ENCODE measurements around the gene OR2T2. TPM values are rescaled to one million over a fixed set of nuclear protein-coding genes. Genes with fewer than 3 reads are reported as not detected.
"Not testable (repeated sequence)": the region's sequence is repeated elsewhere in the genome, so short reads cannot be mapped to it uniquely, and the experiment has no call there.

OR2T2 gene
- total RNA-seq, 1 donor from 2014 or later = not detected

DNA sequence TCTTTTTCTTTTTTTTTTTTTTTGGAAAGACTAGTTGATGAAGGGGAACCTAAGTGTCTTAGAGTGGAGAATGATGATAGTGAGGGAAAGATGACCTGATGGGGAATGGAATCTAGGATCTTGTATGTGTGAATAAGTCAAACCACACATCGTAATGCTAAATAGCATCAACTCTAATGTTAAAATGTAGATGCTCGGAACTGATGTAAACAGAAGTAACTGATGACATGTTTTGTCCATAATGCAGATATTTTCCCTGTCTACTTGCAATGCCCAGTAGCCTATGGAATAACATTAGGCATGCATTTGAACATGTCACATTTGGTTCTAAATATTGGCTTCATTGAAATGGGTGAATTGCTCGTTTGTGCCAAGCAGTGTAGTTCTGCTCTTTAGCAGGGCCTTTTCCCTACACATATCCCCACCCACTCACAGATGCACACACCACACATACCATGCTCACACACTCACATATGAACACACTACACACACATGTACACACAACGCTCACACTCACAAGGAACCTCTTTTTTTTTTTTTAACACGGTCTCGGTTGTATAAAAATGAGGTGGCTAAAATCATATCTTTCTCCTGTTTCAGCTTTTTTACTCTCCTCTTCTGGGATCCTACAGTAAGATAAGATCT, 4.5 kb downstream of the OR2T2 start:
- DNase-seq (ENCODE audit: low read depth) = not testable (repeated sequence)

DNA sequence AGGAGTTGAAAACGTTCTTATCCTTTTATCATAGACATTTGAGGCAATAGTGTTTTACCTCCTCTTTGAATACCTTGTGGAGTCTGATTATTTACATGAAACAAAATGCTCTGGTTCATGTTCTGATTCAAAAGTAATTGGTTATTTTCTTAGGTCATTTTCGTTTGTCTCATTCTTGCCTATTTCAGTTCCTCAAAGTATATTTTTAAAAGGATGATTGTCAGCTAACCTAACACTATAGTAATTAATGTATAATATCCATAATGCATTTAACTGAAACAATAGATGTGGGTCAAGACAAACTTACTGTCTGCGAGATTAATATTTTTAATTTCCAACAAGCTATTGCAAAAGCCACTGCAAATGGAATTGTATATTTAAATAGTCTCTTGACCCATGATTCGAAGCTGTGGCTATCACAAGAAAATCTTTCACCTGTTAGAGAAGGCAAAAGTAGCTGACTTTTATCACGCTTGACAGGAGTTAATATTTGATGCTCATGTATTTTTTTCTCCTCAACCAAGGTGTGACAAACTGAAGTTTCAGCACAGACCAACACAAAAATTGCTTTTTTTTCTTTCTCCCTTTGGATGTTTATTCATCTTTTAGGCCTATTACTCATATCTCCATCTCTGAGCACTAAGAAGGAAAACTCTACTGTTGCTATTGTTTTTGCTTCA, 5.2 kb downstream of the OR2T2 start:
- DNase-seq (ENCODE audit: low read depth) = not testable (repeated sequence)

DNA sequence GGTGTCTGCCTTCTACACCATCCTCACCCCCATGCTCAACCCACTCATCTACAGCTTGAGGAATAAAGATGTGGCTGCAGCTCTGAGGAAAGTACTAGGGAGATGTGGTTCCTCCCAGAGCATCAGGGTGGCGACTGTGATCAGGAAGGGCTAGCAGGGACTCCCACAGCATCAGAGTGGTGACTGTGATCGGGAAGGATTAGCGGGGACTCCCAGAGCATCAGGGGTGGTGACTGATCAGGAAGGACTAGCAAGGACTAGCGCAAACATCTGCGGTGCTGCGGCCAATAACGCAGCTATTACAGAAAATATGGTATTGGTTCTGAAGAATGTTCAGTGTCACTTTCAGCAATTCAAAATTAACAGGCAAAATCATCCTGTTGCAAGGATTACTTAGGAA, 8.2 kb downstream of the OR2T2 start:
- DNase-seq (ENCODE audit: low read depth) = not testable (repeated sequence)

DNA sequence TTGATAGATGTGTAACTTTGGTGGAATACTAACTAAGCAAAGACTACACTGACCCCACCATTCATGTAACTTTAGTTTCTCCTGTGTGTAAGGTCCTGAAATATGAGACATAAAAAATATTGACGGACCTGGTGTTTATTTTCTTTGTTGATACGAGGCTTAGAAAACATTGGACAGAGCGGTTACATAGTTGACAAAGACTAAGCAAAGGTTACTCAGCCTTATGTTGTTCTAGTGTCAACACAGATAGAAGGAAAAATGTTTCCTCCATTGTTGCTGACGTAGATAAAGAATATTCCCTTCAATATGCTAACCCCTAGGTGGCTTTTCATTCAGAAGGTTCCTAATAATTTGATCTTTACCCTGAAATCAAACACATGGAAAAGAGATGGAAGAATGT, 9.6 kb downstream of the OR2T2 start:
- DNase-seq (ENCODE audit: low read depth) = not testable (repeated sequence)

DNA sequence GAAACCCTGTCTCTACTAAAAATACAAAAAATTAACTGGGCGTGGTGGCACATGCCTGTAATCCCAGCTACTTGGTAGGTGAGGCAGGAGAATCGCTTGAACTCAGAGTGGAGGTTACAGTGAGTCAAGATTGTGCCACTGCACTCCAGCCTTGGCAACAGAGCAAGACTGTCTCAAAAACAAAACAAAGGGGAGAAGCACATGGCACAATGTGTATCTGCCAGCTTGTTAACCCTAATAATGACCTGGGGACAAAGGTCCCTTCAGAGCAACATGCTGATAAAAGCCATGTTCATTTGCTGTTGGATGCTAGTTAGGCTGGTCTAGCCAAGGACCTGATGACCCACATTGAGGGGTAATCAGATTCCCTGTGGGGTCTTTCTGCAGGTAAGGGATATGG, 11.2 kb downstream of the OR2T2 start:
- not testable (repeated sequence) for DNase-seq (ENCODE audit: low read depth)

DNA sequence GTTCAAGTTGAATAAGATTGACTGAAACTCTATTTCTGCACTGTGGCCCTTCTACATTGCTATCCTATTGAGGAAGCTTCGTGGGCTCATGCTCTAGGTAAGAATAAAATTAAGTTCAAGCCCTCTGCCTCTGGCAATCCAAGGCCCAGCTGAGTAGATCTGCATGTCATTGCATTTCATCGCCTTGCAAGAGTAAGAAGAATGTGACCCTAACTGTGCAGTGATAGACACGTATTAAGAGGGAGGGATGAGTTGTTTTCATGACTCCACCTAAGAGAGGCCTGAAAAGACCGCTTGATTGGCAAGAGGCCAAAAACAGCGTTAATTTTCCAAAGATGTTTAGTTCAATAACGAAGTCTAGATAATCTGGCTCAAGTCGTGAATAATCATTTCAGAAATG, 13.7 kb downstream of the OR2T2 start:
- not testable (repeated sequence) for DNase-seq (ENCODE audit: low read depth)

DNA sequence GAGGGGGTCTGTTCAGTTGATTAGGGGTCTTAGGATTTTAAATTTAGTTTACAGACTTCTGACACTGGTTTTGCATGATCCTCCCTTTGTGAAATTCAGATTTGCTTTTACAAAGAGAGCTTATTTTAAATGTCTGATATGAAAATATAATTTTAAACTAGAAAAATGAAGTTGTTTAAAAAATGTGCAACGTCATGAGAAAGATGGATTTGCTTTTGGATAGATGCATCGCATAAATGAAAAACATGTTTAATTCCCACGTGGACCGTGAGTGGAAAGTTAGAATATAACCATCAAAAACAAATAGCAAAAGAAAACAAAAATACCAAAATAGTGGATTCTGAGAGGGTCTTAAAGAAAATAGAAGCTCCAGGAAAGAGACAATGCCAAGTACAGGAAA, 25.7 kb downstream of the OR2T2 start:
- no peak for DNase-seq (ENCODE audit: low read depth)

DNA sequence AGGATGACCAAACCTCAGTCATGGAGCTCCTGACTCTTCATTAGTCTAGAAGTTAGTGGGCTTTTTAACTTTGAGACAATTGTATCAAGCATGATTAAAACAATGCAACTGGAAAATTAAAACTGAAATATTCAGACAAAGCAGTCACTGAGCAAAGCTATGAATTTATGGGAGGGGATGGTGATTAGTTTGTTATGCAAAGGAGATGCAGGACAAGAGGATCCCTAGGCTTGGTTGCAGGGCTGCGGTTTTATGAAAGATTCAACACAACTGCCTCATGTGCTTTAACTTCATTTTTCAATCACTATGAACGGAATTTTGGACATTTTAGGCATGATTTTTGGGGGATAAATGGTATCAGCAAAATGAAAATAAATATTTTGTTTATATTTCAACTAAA, 26.7 kb downstream of the OR2T2 start:
- DNase-seq (ENCODE audit: low read depth) = not testable (repeated sequence)

DNA sequence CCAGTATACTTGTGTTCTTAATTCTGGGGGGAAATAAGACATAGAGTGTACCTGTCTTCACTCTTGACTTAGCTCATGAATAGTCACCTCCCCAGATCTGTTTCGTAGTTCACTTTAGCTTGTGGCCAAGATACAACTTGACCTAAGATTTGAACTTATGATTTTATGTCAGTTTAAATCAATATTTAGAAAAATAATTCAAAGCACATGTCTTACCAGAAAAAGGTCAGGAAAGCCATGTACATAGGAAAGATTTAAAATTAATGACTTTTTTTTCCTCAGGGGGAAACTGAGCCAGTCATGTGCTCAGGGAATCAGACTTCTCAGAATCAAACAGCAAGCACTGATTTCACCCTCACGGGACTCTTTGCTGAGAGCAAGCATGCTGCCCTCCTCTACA, 27.6 kb downstream of the OR2T2 start, which contains the start of gene OR2T3:
Gene OR2T3, plus strand, starts transcription at position 301 of the 400 bp plus-strand sequence. Its CDS starts 0 bp downstream, at position 301.
- DNase-seq (ENCODE audit: low read depth) = not testable (repeated sequence)

DNA sequence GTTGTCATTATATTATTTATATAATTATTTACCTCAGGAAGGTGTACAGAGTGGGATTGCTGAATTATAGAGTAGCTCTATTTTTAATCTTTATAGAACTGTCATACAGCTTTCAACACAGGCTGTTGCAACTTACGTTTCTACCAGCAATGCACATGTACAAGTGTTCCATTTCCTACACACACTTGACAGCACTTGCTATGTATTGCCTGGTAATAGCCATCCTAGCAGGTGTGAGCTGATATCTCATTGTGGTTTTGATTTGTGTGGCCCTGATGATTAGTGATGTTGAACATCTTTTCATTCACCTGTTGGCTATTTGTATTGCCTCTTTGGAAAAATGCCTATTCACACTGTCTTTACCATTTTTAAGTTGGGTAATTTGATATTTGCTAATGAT, 30.2 kb downstream of the OR2T2 start:
- not testable (repeated sequence) for DNase-seq (ENCODE audit: low read depth)

DNA sequence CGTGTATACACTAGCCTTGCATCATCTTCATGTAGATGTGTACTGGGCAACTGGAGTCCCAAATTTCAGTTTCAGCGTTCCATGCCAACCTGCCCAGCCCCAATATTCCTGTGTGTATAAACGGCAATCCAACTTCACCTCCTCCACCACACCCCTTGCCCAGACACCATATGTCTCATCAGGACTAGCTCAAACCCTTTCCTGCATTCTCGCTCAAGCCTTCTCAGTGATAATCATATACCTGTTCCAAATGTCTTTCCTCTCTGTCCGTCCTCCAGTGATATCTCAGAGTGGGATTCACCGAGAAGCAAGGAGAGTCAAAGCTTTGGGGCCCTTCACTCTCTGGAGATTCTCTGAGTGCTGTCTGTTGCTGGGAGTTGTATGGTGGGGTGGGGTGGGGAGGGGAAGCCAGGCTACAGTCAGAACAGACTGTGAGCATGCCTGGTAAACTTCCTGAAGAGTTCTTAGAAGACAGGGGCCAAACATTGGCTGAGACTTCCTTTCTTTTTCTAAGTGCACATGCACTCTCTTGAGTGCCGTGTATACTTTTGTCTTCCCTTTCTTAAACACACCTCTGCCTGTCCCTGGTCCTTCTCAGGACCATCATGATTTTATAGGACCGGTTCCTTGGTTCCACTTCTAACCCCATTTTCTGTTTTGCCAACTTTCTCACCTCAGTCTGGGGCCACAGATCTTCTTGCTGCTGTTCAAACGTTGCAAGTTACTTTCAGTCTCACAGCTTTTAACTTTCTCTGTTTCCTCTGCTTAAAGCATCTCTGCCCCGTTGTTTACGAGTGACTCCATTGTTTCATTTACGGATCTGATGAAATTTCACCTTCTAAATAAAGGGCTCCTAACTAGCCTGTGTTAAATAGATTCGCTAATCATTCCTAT, 36.5 kb downstream of the OR2T2 start:
- DNase-seq (ENCODE audit: low read depth) = not testable (repeated sequence)

DNA sequence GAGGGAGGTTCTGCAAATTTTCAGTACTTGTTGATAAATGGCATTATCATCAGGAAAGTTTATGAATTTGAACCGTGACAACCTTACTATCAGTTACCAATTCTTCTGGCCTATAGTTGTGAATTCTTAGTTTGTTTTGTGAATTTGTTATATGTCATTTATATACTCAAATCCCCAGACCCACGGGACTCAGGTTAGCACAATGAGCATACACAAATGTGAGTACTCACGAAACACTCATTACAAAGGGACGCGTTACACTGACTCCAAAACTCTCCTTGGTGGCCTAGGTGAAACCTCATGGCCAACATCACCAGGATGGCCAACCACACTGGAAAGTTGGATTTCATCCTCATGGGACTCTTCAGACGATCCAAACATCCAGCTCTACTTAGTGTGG, 42.9 kb downstream of the OR2T2 start, which contains the start of gene OR2T5:
Gene OR2T5, plus strand, starts transcription at position 301 of the 400 bp plus-strand sequence. Its CDS starts 0 bp downstream, at position 301.
- DNase-seq (ENCODE audit: low read depth) = not testable (repeated sequence)

DNA sequence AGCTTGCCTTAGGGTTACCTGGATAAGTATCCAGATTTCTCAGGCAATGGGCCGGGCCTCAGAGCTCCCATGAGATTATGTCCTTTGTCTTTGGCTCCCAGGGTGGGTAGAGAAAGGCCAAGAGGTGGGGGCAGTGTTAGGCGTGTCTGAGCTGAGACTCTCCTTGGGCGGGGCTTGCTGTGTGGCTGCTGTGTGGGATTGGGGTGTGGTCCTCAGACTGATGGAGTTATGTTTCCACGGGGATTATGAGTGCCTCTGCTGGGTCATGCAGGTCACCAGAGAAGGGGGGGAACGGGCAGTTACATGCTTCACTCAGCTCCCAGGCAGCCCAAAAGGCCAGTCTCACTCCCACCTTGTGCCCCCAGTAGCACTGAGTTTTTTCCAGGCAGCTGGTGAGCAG, 51.2 kb downstream of the OR2T2 start:
- DNase-seq (ENCODE audit: low read depth) = not testable (repeated sequence)

DNA sequence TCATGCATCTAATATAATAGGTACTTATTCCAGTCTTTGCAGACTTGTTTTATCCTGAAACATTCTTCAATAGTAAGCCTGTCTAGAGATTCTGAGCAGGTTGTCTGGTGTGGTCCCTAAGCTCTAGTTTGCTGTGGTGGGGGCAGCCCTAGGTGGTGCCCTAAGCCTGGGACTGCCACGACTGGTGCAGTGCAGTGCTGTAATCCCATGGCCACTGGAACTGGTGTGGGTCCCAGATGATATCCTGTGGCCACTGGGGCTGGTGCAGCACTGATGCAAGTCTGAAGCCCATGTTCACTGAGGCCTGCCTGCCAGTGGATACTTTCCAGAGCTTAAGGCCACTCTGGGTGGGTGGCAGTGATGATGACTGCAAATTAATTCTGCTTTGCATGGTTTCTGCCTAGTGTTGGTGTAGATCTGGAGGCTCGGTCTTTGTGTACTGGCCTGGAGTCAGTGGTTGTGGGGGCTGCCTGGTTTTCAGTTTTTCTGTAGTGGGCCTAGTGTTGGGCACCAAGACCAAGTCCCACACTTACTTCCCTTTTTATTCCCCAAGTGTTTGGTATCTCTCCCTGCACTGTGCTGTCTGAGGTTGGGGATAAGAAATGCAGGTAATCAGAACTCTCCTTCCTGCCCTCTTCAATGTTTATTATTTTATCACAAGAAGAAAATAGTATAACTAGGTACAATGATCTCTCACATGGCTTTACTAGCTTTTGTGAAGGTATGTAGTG, 55.0 kb downstream of the OR2T2 start:
- DNase-seq (ENCODE audit: low read depth) = not testable (repeated sequence)

Other genes with a start within 250 kb of the OR2T2 start
- gene OR2M3, start 248.4 kb upstream of the OR2T2 start, total RNA-seq = not detected in 2 replicates
- not detected in 2 replicates for gene OR2M4, start 214.2 kb upstream of the OR2T2 start, total RNA-seq
- not detected in 2 replicates for gene OR2T33, start 167.7 kb upstream of the OR2T2 start, total RNA-seq
- gene OR2T12, start 142.2 kb upstream of the OR2T2 start, total RNA-seq = not detected in 2 replicates
- not detected in 2 replicates for gene OR2M7, start 121.1 kb upstream of the OR2T2 start, total RNA-seq
- not detected in 2 replicates for gene OR14C36, start 96.9 kb upstream of the OR2T2 start, total RNA-seq
- not detected in 2 replicates for gene OR2T4, start 84.0 kb upstream of the OR2T2 start, total RNA-seq
- gene OR2T6, start 69.9 kb upstream of the OR2T2 start, total RNA-seq = not detected in 2 replicates
- not detected in 2 replicates for gene OR2T1, start 42.6 kb upstream of the OR2T2 start, total RNA-seq
- not detected in 2 replicates for gene OR2T3, start 27.7 kb downstream of the OR2T2 start, total RNA-seq
- gene OR2T5, start 43.0 kb downstream of the OR2T2 start, total RNA-seq = not detected in 2 replicates
- not detected in 2 replicates for gene OR2G6, start 62.4 kb downstream of the OR2T2 start, total RNA-seq
- not detected in 2 replicates for gene OR2T29, start 117.1 kb downstream of the OR2T2 start, total RNA-seq
- gene OR2T34, start 129.1 kb downstream of the OR2T2 start, total RNA-seq = not detected in 2 replicates
- not detected in 2 replicates for gene OR2T10, start 152.1 kb downstream of the OR2T2 start, total RNA-seq
- gene OR2T11, start 189.5 kb downstream of the OR2T2 start, total RNA-seq = not detected in 2 replicates
- gene OR2T35, start 199.6 kb downstream of the OR2T2 start, total RNA-seq = not detected in 2 replicates
- gene OR2T27, start 209.9 kb downstream of the OR2T2 start, total RNA-seq = not detected in 2 replicates

Data from myocyte (in vitro differentiated cells).